Activated CD8-positive, alpha-beta memory T cell treated with anti-CD3 and anti-CD28 coated beads for 36 hours (primary cell): ENCODE measurements around the gene CERS6. TPM values are rescaled to one million over a fixed set of nuclear protein-coding genes. Genes with fewer than 3 reads are reported as not detected.

ENCODE experiments used
- CTCF ChIA-PET: fragments of 350-600 bp; sonication (Branson Sonifier 250); formaldehyde crosslinking; loops from one replicate; lab custom pipeline; 2021; ENCODE audit warnings: antibody characterized with exemption; lab: Charles Lee
- POLR2A ChIA-PET: fragments of 350-600 bp; sonication (Branson Sonifier 250); formaldehyde crosslinking; loops from one replicate; lab custom pipeline; 2021; ENCODE audit warnings: antibody characterized with exemption; lab: Charles Lee
- total RNA-seq, 2 experiments: library from RNA; stranded (reverse); gene quantifications; one replicate each; pipeline ENCODE4 v1.2.3, GENCODE V29; 2021

The CERS6 gene
- total RNA-seq, 2 experiments from 2014 or later: 9.4 to 9.5 TPM

- CTCF ChIA-PET: no interaction called here
- POLR2A ChIA-PET: no interaction called here
Observed at GRCh38 chr2:168583710-168584521, 127.8 kb downstream of the CERS6 start.

DNA sequence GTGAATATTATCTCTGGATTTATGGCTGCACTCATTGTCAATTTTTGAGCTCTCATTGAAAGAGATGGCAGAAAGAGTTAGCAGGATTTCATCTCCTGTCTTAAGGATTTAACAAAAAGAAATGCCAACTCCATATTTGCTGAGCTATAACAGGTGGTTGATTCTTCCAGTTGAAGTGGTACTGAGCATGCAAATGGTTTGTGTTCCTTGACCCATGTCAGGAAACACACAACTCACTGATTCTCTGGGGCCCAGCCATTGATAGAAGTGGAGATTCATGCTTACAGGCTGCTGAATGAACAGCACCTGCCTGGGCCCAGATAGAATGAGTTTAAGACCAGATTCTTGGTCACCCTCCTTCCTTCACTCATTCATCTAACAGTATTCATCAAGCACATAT, 128.8 kb downstream of the CERS6 start:
- ChIA-PET POLR2A (no interaction called here), CTCF (no interaction called here)

DNA sequence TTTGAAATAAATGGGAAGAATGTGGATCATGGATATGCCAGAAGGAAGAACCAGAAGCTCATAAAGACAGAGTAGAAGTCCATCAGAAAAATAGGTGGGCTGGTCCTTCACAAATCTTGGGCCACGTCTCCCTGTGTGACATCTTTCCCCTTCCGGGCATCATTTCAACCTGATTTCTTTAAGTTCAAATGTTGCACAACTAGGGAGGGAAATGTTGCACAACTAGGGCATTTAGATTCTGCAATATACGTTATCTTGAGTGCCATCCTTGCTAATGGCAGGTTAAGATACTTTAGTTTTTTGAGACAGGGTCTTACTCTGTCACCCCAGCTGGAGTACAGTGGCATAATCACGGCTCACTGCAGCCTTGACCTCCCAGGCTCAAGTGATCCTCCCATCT, 129.6 kb downstream of the CERS6 start:
- POLR2A ChIA-PET: no interaction called here
- CTCF ChIA-PET: no interaction called here

- CTCF ChIA-PET: no interaction called here
- POLR2A ChIA-PET: no interaction called here
Observed at GRCh38 chr2:168587307-168587706, 131.2 kb downstream of the CERS6 start.

GRCh38 chr2:168589236-168590211, 133.5 kb downstream of the CERS6 start:
- ChIA-PET CTCF (no interaction called here), POLR2A (no interaction called here)

GRCh38 chr2:168592181-168592831, 136.2 kb downstream of the CERS6 start:
- POLR2A ChIA-PET: no interaction called here
- CTCF ChIA-PET: no interaction called here

GRCh38 chr2:168593713-168594112, 137.6 kb downstream of the CERS6 start:
- POLR2A ChIA-PET: no interaction called here
- CTCF ChIA-PET: no interaction called here

DNA sequence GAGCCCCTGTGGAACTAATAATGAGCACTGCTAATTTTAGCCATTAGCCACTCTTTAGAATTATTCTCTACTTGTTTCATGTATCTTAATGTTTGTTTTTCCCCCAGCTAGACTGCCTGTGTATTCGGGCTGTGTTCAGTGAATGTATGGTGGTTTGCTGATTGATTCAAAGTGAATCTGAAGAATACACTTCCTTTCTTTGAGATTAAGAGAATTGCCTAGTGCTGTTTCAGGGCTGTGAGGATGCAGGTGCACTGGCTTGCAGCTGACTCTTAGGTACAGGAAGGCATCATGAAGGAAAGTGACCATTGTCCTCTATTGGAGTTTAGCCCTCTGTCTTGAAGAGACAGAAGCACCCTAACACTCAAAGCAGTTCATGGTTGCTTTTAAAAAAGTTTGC, 138.7 kb downstream of the CERS6 start:
- POLR2A ChIA-PET: no interaction called here
- CTCF ChIA-PET: no interaction called here

GRCh38 chr2:168596881-168597655, 141.0 kb downstream of the CERS6 start:
- ChIA-PET POLR2A (no interaction called here), CTCF (no interaction called here)

GRCh38 chr2:168599738-168600137, 143.7 kb downstream of the CERS6 start:
- CTCF ChIA-PET: no interaction called here

DNA sequence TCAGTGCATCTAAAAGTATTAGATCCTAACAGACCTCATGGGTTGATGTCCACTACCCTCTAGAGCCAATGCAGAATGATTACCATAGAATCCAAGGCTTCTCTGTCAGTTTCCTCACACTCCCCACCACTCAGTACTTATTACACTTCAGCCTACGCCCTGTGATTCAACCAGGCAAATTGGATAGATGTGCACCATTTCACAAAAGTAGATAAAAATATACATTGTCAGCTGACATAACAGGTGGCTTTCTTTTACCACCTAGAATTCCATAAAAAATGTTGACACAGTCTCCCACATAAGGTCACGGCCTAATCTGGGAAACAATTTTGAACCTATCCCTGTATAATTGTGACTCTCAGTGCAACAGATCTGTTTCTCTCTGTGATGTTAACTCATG, 144.9 kb downstream of the CERS6 start:
- POLR2A ChIA-PET: no interaction called here
- CTCF ChIA-PET: no interaction called here

More at GRCh38 chr2:168599738-168600137, 143.7 kb downstream of the CERS6 start:
- POLR2A ChIA-PET: no interaction called here

GRCh38 chr2:168601741-168602140, 145.7 kb downstream of the CERS6 start:
- ChIA-PET POLR2A (no interaction called here), CTCF (no interaction called here)

DNA sequence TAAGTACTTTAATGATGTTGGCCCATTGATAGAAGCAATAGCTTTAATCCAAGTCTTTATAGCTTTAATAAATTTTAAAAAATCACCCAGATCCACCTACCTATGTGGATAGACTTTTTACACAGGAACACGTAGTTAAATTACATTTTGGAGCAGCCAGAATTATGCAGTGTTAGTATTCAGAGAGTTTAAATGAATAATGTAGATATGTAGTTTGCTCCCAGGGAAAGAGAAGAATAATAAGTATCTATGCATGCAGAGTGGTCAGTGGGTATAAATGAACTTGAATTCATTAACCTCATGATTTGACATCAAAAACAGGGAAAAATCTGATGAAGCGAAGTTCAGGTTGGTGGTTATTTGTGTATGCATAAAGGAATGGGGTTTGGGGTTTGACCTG, 146.3 kb downstream of the CERS6 start:
- ChIA-PET POLR2A (no interaction called here), CTCF (no interaction called here)

GRCh38 chr2:168602846-168603401, 146.9 kb downstream of the CERS6 start:
- POLR2A ChIA-PET: no interaction called here
- CTCF ChIA-PET: no interaction called here

DNA sequence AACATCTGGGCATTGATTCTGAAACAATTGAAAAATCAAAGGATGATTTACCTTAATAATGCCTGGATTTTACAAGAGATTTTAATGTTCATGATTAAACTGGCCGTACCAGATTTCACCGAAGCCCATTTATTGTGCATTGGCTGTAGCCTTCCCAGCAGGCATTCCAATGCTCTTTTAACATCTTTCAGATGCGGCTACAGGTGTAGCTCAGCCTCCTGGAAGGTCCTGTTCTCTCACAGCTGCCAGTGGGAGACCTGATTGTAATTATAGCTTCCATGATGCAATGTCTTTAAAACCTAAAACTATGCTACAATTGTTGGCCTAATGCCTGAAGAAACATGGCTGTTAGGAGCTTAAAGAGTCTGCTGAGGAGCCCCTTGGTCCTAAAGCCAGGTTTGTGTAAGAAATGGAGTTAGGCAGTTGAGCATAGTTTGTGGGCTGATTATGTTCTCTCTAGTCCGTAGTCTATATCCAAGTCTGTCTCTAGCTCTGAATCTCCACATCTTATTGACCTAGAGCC, 147.4 kb downstream of the CERS6 start:
- POLR2A ChIA-PET: no interaction called here
- CTCF ChIA-PET: no interaction called here

DNA sequence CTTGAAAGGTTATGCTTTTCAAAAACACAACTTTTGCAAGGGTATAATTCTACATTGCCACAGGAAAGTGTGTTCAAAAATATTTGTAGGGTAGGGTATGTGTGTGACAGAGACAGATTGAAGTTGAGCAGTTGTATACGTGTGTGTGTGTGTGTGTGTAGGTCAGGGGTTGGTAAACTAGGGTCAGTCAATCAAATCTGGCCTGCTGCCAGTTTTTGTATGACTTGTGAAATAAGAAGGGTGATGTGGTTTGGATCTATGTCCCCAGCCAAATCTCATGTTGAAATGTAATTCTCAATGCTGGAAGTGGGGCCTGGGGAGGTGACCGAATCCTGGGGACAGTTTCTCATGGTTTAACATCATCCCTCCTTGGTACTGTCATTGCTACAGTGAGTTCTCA, 148.2 kb downstream of the CERS6 start:
- ChIA-PET CTCF (no interaction called here), POLR2A (no interaction called here)

GRCh38 chr2:168607992-168608391, 151.9 kb downstream of the CERS6 start:
- POLR2A ChIA-PET: no interaction called here
- CTCF ChIA-PET: no interaction called here

DNA sequence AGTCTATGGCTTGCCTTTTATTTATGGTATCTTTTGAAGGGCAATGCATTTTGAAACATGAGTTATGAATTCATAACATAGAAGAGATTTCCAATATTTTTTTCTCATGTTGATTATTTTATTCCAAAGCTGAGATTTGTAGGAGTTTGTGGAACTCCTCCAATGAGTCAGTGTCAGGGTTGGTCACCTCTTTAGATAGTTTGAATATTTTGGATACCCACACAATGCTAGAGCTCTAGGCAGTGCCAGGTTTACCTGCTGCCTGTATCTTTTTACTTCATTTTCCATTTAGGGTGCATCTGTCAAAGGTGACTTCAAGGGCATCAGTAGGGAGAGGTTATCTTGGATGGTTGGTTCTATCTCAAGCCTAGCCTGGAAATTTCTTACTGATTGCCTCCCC, 152.7 kb downstream of the CERS6 start:
- ChIA-PET POLR2A (no interaction called here), CTCF (no interaction called here)

GRCh38 chr2:168611091-168611490, 155.0 kb downstream of the CERS6 start:
- ChIA-PET CTCF (no interaction called here), POLR2A (no interaction called here)
